ENCODE data around the gene ORMDL3. TPM values are rescaled to one million over a fixed set of nuclear protein-coding genes. Genes with fewer than 3 reads are reported as not detected.

ORMDL3 gene
- total RNA-seq, 1 donor from 2014 or later = 42.7 TPM

GRCh38 chr17:39916918-39917317 lies 10.5 kb downstream of the ORMDL3 start:
- intact Hi-C loops (cut with DNase I) = no loop called here
- Histone ChIP-seq H3K9me3 (no peaks in the 10 kb centered on the region), H3K27me3 (no peaks in the 10 kb centered on the region), H3K4me1 (no peaks in the 10 kb centered on the region), H3K4me3 (no peak overlapping the region), H3K27ac (no peak overlapping the region), H3K36me3 (peaks cover 0 to 17% of the 10 kb centered on the region in 2 donors)
- no peak for TF ChIP-seq CTCF (IDR thresholded peaks at IDR 0.05)
- no peak for TF ChIP-seq POLR2AphosphoS5 (IDR thresholded peaks at IDR 0.05; ENCODE audit: insufficient read depth in 1 of 2, low read depth in 1 of 2)
- DNase-seq (ENCODE audit: extremely low spot score in 2 of 2) = no peak

- no peaks in the 10 kb centered on the region for H3K9me3 ChIP-seq
- H3K27ac ChIP-seq = no peak overlapping the region
- no peaks in the 10 kb centered on the region for H3K4me1 ChIP-seq
- TF ChIP-seq POLR2AphosphoS5 (IDR thresholded peaks at IDR 0.05; ENCODE audit: insufficient read depth in 1 of 2, low read depth in 1 of 2) (no peak), CTCF (IDR thresholded peaks at IDR 0.05) (no peak), POLR2A (IDR thresholded peaks at IDR 0.05) (no peak)
- no peak for DNase-seq (ENCODE audit: extremely low spot score in 2 of 2)
- intact Hi-C loops (cut with DNase I) = no loop called here
- H3K36me3 ChIP-seq = peaks cover 0 to 3% of the 10 kb centered on the region in 2 donors
- H3K27me3 ChIP-seq = no peaks in the 10 kb centered on the region
- no peak overlapping the region for H3K4me3 ChIP-seq
Measured at GRCh38 chr17:39915559-39915958, 11.8 kb downstream of the ORMDL3 start.

GRCh38 chr17:39913989-39914388 lies 13.4 kb downstream of the ORMDL3 start:
- Histone ChIP-seq H3K9me3 (no peaks in the 10 kb centered on the region), H3K4me3 (no peak overlapping the region), H3K36me3 (peaks cover 0 to 7% of the 10 kb centered on the region in 2 donors), H3K4me1 (no peaks in the 10 kb centered on the region), H3K27ac (no peak overlapping the region), H3K27me3 (no peaks in the 10 kb centered on the region)
- intact Hi-C loops (cut with DNase I) = no loop called here
- DNase-seq (ENCODE audit: extremely low spot score in 2 of 2) = no peak
- TF ChIP-seq CTCF (IDR thresholded peaks at IDR 0.05) = no peak
- no peak for TF ChIP-seq POLR2A (IDR thresholded peaks at IDR 0.05)
- no peak for TF ChIP-seq POLR2AphosphoS5 (IDR thresholded peaks at IDR 0.05; ENCODE audit: insufficient read depth in 1 of 2, low read depth in 1 of 2)

GRCh38 chr17:39908789-39909352 lies 18.5 kb downstream of the ORMDL3 start:
- no peak overlapping the region for H3K4me3 ChIP-seq
- intact Hi-C loops (cut with DNase I) = no loop called here
- H3K9me3 ChIP-seq = no peaks in the 10 kb centered on the region
- no peaks in the 10 kb centered on the region for H3K27me3 ChIP-seq
- no peak for DNase-seq (ENCODE audit: extremely low spot score in 2 of 2)
- H3K4me1 ChIP-seq = no peaks in the 10 kb centered on the region
- no peak for TF ChIP-seq POLR2AphosphoS5 (IDR thresholded peaks at IDR 0.05; ENCODE audit: insufficient read depth in 1 of 2, low read depth in 1 of 2)
- TF ChIP-seq CTCF (IDR thresholded peaks at IDR 0.05) = no peak
- TF ChIP-seq POLR2A (IDR thresholded peaks at IDR 0.05) = no peak
- H3K27ac ChIP-seq = no peak overlapping the region
- peaks cover 0 to 7% of the 10 kb centered on the region in 2 donors for H3K36me3 ChIP-seq

- H3K4me3 ChIP-seq = no peak overlapping the region
- TF ChIP-seq CTCF (IDR thresholded peaks at IDR 0.05) (no peak), POLR2A (IDR thresholded peaks at IDR 0.05) (no peak), POLR2AphosphoS5 (IDR thresholded peaks at IDR 0.05; ENCODE audit: insufficient read depth in 1 of 2, low read depth in 1 of 2) (no peak)
- H3K9me3 ChIP-seq = no peaks in the 10 kb centered on the region
- no peak for DNase-seq (ENCODE audit: extremely low spot score in 2 of 2)
- no peaks in the 10 kb centered on the region for H3K4me1 ChIP-seq
- H3K36me3 ChIP-seq = peaks cover 0 to 7% of the 10 kb centered on the region in 2 donors
- intact Hi-C loops (cut with DNase I) = no loop called here
- H3K27me3 ChIP-seq = no peaks in the 10 kb centered on the region
- H3K27ac ChIP-seq = no peak overlapping the region
Measured at GRCh38 chr17:39904990-39905288, 22.5 kb downstream of the ORMDL3 start.

Measured in vagina (tissue), 2 donors.